ENCODE data around the gene WDR43. TPM values are rescaled to one million over a fixed set of nuclear protein-coding genes. Genes with fewer than 3 reads are reported as not detected.

WDR43 gene
- total RNA-seq, 2 donors from 2014 or later: 75.0 to 110 TPM

- no peak for ATAC-seq (replicated peaks in 1 of 2)
- H3K36me3 Mint-ChIP-seq (ENCODE audit: insufficient read depth in 2 of 2): peaks cover 10 to 64% of the 10 kb centered on the region in 2 donors
- H3K4me3 Mint-ChIP-seq: no peak overlapping the region
- no peaks in the 10 kb centered on the region for H3K27me3 Mint-ChIP-seq (ENCODE audit: low read depth)
- no peaks in the 10 kb centered on the region for H3K9me3 Mint-ChIP-seq
- DNase-seq: no peak
- peak overlapping the region; percentile 61 for H3K27ac Mint-ChIP-seq
- no peaks in the 10 kb centered on the region for H3K4me1 Mint-ChIP-seq (ENCODE audit: low read depth)
Observed at GRCh38 chr2:28927878-28928277, 33.4 kb downstream of the WDR43 start.

DNA sequence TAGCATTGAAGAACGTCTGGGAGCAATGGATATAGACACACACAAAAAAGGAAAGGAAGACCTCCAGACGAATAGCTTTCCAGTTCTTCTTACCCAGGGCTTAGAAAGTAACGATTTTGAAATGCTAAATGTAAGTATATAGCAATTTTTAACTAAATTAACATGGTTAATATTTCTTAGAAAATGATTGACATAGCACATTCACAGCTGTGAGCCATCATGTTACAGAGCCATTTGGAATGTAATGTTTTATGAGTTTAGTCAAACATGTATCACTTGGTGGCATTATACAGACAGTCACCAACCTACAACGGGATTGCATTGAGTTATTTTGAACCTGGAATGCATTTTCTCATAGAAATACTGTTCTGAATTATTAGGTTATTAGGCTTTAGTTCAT is 35.1 kb downstream of the WDR43 start:
- H3K36me3 Mint-ChIP-seq (ENCODE audit: insufficient read depth in 2 of 2): peaks cover 6 to 52% of the 10 kb centered on the region in 2 donors
- no peak overlapping the region for H3K27ac Mint-ChIP-seq
- DNase-seq: no peak
- no peaks in the 10 kb centered on the region for H3K27me3 Mint-ChIP-seq (ENCODE audit: low read depth)
- H3K4me1 Mint-ChIP-seq (ENCODE audit: low read depth): no peaks in the 10 kb centered on the region
- ATAC-seq (replicated peaks in 1 of 2): no peak
- H3K4me3 Mint-ChIP-seq: no peak overlapping the region
- H3K9me3 Mint-ChIP-seq: no peaks in the 10 kb centered on the region

- peaks cover 6 to 53% of the 10 kb centered on the region in 2 donors for H3K36me3 Mint-ChIP-seq (ENCODE audit: insufficient read depth in 2 of 2)
- no peaks in the 10 kb centered on the region for H3K9me3 Mint-ChIP-seq
- ATAC-seq (replicated peaks in 1 of 2) (no peak), DNase-seq (no peak)
- H3K27ac Mint-ChIP-seq: no peak overlapping the region
- H3K27me3 Mint-ChIP-seq (ENCODE audit: low read depth): no peaks in the 10 kb centered on the region
- no peaks in the 10 kb centered on the region for H3K4me1 Mint-ChIP-seq (ENCODE audit: low read depth)
- no peak overlapping the region for H3K4me3 Mint-ChIP-seq
Observed at GRCh38 chr2:28930205-28930604, 35.7 kb downstream of the WDR43 start.

- Mint-ChIP-seq H3K4me3 (no peak overlapping the region), H3K27ac (no peak overlapping the region), H3K27me3 (ENCODE audit: low read depth) (no peaks in the 10 kb centered on the region), H3K4me1 (ENCODE audit: low read depth) (no peaks in the 10 kb centered on the region), H3K9me3 (no peaks in the 10 kb centered on the region), H3K36me3 (ENCODE audit: insufficient read depth in 2 of 2) (peaks cover 2 to 46% of the 10 kb centered on the region in 2 donors)
- ATAC-seq (replicated peaks in 1 of 2) (no peak), DNase-seq (no peak)
Observed at GRCh38 chr2:28934769-28935168, 40.3 kb downstream of the WDR43 start.

DNA sequence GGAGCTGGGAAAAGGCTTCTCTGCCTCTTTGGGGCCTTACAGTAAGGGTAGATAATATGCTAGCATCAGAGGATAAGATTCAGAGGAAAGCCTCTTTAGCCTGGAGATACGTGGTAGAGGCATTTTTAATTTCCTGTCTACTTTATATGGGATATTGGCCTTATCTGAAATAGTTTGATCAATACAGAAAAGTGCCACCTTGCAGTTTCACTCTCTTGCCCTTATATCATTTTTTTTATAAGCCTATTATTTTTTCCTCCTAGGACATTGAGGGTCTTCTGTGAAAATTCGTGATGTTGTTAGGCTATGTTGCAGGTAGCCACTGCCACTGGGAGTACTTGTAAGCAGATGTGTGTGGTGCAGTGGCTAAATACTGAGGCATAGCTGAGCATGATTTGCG is 46.5 kb downstream of the WDR43 start:
- Mint-ChIP-seq H3K4me1 (ENCODE audit: low read depth) (no peaks in the 10 kb centered on the region), H3K27ac (peak overlapping the region; percentile 80), H3K36me3 (ENCODE audit: insufficient read depth in 2 of 2) (peaks cover 8 to 54% of the 10 kb centered on the region in 2 donors), H3K4me3 (no peak overlapping the region), H3K9me3 (no peaks in the 10 kb centered on the region), H3K27me3 (ENCODE audit: low read depth) (no peaks in the 10 kb centered on the region)
- ATAC-seq (replicated peaks in 1 of 2) (no peak), DNase-seq (no peak)

GRCh38 chr2:28944535-28945248 is 50.2 kb downstream of the WDR43 start:
- ATAC-seq (replicated peaks in 1 of 2) (no peak), DNase-seq (no peak)
- H3K27ac Mint-ChIP-seq: no peak overlapping the region
- no peaks in the 10 kb centered on the region for H3K4me1 Mint-ChIP-seq (ENCODE audit: low read depth)
- no peaks in the 10 kb centered on the region for H3K27me3 Mint-ChIP-seq (ENCODE audit: low read depth)
- H3K36me3 Mint-ChIP-seq (ENCODE audit: insufficient read depth in 2 of 2): peaks cover 13 to 45% of the 10 kb centered on the region in 2 donors
- H3K4me3 Mint-ChIP-seq: no peak overlapping the region
- H3K9me3 Mint-ChIP-seq: peaks cover 2 to 3% of the 10 kb centered on the region in 2 donors

GRCh38 chr2:28948160-28948559 is 53.7 kb downstream of the WDR43 start:
- H3K4me3 Mint-ChIP-seq: no peak overlapping the region
- H3K4me1 Mint-ChIP-seq (ENCODE audit: low read depth): peaks cover 6% of the 10 kb centered on the region
- peaks cover 10 to 32% of the 10 kb centered on the region in 2 donors for H3K36me3 Mint-ChIP-seq (ENCODE audit: insufficient read depth in 2 of 2)
- no peak for DNase-seq
- peaks cover 3 to 4% of the 10 kb centered on the region in 2 donors for H3K9me3 Mint-ChIP-seq
- no peak for ATAC-seq (replicated peaks in 1 of 2)
- H3K27ac Mint-ChIP-seq: no peak overlapping the region
- no peaks in the 10 kb centered on the region for H3K27me3 Mint-ChIP-seq (ENCODE audit: low read depth)

- H3K9me3 Mint-ChIP-seq: peaks cover 3 to 4% of the 10 kb centered on the region in 2 donors
- H3K4me1 Mint-ChIP-seq (ENCODE audit: low read depth): peaks cover 6% of the 10 kb centered on the region
- H3K27ac Mint-ChIP-seq: no peak overlapping the region
- peaks cover 10 to 24% of the 10 kb centered on the region in 2 donors for H3K36me3 Mint-ChIP-seq (ENCODE audit: insufficient read depth in 2 of 2)
- no peaks in the 10 kb centered on the region for H3K27me3 Mint-ChIP-seq (ENCODE audit: low read depth)
- no peak overlapping the region for H3K4me3 Mint-ChIP-seq
- DNase-seq (no peak), ATAC-seq (replicated peaks in 1 of 2) (no peak)
Observed at GRCh38 chr2:28949190-28949589, 54.7 kb downstream of the WDR43 start.

- H3K36me3 Mint-ChIP-seq (ENCODE audit: insufficient read depth in 2 of 2): peaks cover 10 to 23% of the 10 kb centered on the region in 2 donors
- H3K4me3 Mint-ChIP-seq: no peak overlapping the region
- ATAC-seq (replicated peaks in 1 of 2): no peak
- no peak overlapping the region for H3K27ac Mint-ChIP-seq
- H3K4me1 Mint-ChIP-seq (ENCODE audit: low read depth): peaks cover 6% of the 10 kb centered on the region
- no peaks in the 10 kb centered on the region for H3K27me3 Mint-ChIP-seq (ENCODE audit: low read depth)
- peaks cover 3 to 4% of the 10 kb centered on the region in 2 donors for H3K9me3 Mint-ChIP-seq
- DNase-seq: no peak
Observed at GRCh38 chr2:28949617-28950305, 55.3 kb downstream of the WDR43 start.

- Mint-ChIP-seq H3K36me3 (ENCODE audit: insufficient read depth in 2 of 2) (peaks cover 9 to 15% of the 10 kb centered on the region in 2 donors), H3K27ac (no peak overlapping the region), H3K27me3 (ENCODE audit: low read depth) (no peaks in the 10 kb centered on the region), H3K9me3 (peaks cover 3 to 4% of the 10 kb centered on the region in 2 donors), H3K4me1 (ENCODE audit: low read depth) (peaks cover 6% of the 10 kb centered on the region), H3K4me3 (no peak overlapping the region)
- no peak for ATAC-seq (replicated peaks in 1 of 2)
- DNase-seq: no peak
Observed at GRCh38 chr2:28950941-28951630, 56.6 kb downstream of the WDR43 start.

DNA sequence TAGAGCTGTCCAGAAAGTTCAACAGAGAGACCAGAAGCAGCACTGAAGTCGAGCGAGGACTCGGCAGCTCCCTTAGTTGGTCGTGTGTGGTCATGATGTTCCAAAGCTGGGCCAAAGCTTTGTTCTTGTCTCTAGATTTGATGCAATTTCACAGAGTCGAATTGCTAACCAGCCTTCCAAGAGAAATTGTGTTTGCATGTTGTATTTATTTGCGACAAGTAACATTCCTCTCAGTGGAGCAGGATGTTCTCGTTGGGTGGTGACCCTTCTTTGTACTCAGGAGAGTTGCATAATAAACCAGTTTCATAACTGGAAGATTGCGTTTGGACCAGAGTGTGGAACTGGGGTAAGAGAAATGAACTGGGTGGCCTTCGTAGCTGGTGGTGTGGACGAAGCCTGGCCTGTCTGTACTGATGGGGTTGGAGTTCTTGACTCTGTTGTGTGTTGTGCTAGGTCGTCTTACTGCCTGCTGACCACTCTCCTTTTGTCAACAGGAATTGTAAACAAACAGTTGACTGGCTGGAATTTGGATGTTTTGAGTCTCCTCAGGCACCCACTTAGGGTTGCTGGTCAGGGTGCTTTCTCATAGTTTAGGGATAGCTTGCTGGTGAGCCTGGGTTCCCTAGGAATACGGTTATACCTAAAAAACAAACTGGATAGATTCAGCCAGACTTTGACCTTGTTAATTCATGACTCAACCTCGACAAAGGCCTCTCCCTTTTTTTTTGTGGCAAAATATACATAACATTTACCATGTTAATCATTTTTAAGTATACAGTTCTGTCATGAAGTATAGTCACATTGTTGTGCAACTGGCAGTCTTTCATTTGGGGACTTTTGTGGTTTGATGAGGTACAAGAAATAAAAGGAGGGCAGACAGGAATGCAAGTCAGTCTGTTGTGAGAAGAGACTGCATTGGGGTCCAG is 57.7 kb downstream of the WDR43 start:
- Mint-ChIP-seq H3K4me1 (ENCODE audit: low read depth) (peaks cover 6% of the 10 kb centered on the region), H3K36me3 (ENCODE audit: insufficient read depth in 2 of 2) (peaks cover 6 to 12% of the 10 kb centered on the region in 2 donors), H3K4me3 (no peak overlapping the region), H3K27me3 (ENCODE audit: low read depth) (no peaks in the 10 kb centered on the region), H3K9me3 (peaks cover 3 to 4% of the 10 kb centered on the region in 2 donors), H3K27ac (no peak overlapping the region)
- DNase-seq: no peak
- ATAC-seq (replicated peaks in 1 of 2): peak; percentile 11 to 49

DNA sequence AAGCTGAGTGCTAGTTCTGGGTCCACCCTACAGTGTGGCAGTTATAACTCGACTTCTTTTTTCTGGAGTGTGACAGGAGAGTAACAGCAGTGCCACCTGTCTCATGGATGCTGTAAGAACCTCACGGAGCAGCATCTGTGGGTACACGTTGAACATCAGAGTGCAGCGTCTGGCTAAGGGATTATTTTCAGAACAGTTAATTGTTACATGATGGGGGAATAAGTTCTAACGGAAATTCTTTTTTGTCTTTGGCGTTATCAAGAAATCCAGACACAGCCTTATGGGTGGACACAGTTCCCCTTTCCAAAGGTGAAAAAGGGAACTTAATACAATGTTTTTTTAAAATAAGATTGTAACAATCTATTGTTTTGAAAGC is 58.4 kb downstream of the WDR43 start:
- Mint-ChIP-seq H3K4me1 (ENCODE audit: low read depth) (peaks cover 6% of the 10 kb centered on the region), H3K27me3 (ENCODE audit: low read depth) (no peaks in the 10 kb centered on the region), H3K4me3 (no peak overlapping the region), H3K27ac (no peak overlapping the region), H3K36me3 (ENCODE audit: insufficient read depth in 2 of 2) (peaks cover 6 to 12% of the 10 kb centered on the region in 2 donors), H3K9me3 (peaks cover 3 to 4% of the 10 kb centered on the region in 2 donors)
- DNase-seq: no peak
- ATAC-seq (replicated peaks in 1 of 2): peak; percentile 44 to 46

Data from activated T-cell treated with anti-CD3 and anti-CD28 coated beads, Interleukin-2, amount 50 U/mL, for 72 hours (primary cell).